Activated gamma-delta T cell treated with anti-CD3 and anti-CD28 coated beads, Interleukin-2, amount 50 U/mL, for 16 hours (primary cell): ENCODE results near the gene CMTM8.

ENCODE experiments used
- DNase-seq: peaks from one replicate; pipeline ENCODE4 v3.0.0-alpha.2; 2020; ENCODE audit warnings: low read depth

Gene CMTM8

DNA sequence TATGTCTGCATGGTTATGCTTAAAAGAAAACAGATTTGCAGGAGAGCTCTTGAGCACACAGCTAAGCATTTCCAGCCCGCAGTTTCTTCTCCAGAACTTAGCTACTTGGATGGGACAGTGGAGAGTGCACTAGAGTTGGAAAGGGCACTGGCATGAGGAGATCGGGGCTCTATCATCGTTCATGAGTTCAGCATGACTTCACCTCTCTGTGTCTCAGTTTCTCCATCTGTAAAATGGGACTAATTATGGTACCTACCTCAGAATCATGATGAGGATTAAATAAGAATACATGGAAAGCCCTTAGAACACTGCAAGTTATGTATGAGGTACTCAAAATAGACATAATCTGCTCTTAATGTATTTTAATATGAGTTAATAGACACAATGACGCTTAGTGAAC lies 69.9 kb downstream of the CMTM8 start:
- DNase-seq: no peak

GRCh38 chr3:32309654-32310242 lies 71.3 kb downstream of the CMTM8 start:
- no peak for DNase-seq

DNA sequence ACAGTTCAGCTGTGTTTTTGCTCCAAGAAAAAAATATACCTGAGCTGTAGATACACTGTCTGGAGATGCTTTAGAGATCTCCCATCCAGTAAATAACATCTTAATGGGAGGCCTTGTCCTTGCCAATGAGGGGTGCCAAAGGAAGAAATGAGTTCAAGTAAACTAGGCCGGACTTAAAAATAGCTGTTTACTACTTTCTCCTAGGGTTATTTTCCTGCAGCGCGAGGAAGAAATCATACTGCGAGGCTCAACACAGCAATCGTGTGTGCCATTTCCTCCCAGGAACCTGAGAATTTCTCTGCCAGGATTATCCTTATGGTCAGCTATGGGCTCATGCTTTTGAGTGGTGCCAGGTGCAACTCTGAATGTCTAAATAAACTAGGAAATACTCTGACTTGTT lies 71.9 kb downstream of the CMTM8 start:
- no peak for DNase-seq

GRCh38 chr3:32310918-32311839 lies 72.7 kb downstream of the CMTM8 start:
- DNase-seq: no peak

DNA sequence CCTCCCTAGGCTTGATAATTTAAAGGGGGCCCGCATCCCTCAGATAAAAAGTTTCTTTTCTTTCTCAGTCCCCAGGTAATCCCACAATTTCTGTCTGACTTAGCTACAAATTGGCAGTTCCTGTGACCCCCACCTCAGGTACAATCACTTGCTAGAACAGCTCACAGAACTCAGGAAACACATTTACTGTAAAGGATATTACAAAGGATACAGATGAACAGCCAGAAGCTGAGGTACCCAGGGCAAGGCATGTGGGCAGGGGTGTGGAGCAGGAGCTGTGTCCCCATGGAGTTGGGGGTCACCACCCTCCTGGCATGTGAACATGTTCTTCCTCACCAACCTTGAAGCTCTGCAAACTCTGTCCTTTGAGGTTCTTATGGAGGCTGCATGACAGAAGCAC lies 73.8 kb downstream of the CMTM8 start:
- no peak for DNase-seq

- no peak for DNase-seq
Observed at GRCh38 chr3:32313169-32313568, 74.7 kb downstream of the CMTM8 start.

- DNase-seq: no peak
Observed at GRCh38 chr3:32313723-32314473, 75.4 kb downstream of the CMTM8 start.

DNA sequence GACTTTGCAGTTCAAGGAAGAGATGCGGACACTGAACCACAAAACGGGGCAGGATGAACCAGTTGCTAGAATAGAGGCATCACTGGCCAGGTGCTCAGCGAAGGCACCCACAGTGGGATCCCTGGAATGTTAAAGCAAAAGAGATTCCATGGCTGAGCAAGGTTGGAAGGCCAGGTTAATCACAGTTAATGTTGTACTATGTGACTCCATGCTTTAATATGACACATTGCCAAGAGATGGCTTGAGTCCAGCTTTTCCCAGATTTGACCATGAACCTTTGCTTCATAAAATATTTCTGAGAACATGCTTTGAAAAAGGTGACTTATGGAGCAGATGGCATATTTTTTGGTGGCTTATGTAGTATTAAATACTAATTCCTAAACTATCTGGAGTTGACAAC lies 77.0 kb downstream of the CMTM8 start:
- no peak for DNase-seq

- no peak for DNase-seq
Observed at GRCh38 chr3:32316319-32316718, 77.8 kb downstream of the CMTM8 start.

DNA sequence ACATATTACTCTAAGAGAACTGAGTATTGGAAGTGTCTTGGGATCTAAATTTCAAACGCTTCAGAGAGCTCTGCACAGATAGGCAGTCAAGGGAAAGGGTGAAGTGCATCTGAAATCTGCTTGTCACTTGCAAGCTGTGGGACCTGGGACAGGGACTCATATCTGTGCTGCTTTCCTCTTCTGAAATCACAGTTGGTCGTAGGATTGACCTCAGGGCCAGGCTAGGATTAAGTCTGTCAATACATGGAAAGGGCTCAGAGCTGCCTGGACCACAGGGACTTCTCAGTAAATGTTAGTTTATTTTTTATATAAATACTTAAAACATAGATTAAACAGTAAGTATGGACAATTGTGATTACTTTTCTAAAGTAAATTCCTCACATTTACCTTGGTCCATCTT lies 78.5 kb downstream of the CMTM8 start:
- DNase-seq: no peak

GRCh38 chr3:32319607-32320006 lies 81.1 kb downstream of the CMTM8 start:
- DNase-seq: no peak

DNA sequence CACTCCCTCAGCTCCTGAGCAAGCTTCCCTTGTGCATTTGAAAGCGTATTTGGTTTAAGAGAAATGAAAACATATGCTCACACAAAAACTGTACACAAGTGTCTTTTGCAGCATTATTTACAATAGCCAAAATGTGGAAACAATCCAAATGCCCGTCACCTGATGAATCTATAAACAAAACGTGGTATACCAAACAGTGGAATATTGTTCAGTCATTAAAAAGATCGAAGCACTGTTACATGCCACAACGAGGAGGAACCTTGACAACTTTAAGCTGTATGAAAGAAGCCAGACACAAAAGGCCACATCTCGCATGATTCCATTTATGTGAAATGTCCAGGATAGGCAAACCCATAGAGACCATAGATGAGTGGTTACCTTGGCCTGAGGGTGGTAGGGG lies 81.6 kb downstream of the CMTM8 start:
- DNase-seq: no peak

DNA sequence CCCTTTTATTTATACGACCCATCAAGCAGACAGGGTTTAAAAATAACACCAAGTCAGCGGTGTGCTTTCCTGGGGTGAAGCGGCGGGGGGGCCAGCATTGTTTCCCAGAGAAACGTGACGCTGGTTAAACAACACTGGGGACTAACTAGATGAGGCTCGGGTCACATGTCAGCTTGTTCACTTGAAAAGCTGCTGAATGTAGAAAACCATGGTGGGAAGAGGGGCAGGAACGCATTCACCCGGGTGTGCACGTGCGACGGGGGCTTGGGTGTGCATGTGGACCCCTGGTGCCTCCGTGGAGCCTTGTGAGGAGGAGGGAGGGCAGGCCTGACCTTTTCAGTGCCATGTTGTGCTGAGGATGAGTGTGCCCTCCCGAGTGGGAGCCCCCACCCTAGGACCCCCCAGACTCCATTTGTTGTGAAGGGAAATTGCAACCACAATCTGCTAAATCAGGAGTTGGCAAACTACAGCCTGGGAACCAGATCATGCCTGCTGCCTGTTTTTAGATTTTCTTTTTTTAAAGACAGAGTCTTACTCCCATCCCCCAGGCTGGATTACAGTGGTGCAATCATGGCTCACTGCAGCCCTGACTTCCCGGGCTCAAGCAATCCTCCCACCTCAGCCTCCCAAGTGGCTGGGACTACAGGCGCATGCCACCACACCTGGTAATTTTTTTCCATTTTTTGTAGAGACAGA lies 82.8 kb downstream of the CMTM8 start:
- no peak for DNase-seq

- DNase-seq: no peak
Observed at GRCh38 chr3:32322311-32322710, 83.8 kb downstream of the CMTM8 start.

DNA sequence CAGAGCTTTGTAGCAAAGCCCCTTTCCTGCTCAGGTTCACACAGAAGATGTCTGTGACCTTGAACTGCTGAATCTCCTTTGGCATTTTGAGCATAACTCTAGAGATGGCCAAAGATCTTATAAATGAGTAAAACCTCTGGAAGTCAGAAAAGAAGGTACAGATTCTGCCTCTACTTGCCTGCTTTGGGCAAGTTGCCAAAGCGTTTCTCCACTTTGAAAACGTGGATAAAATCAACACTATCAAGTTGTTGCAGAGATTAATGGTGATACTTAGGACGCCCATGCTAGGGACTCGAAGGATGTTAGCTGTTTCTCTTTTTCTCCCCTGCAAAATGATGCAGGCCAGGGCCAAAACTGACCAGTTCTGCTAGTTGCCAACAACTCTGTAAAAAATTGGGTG lies 85.1 kb downstream of the CMTM8 start:
- DNase-seq: no peak

GRCh38 chr3:32325201-32325600 lies 86.7 kb downstream of the CMTM8 start:
- DNase-seq: no peak

DNA sequence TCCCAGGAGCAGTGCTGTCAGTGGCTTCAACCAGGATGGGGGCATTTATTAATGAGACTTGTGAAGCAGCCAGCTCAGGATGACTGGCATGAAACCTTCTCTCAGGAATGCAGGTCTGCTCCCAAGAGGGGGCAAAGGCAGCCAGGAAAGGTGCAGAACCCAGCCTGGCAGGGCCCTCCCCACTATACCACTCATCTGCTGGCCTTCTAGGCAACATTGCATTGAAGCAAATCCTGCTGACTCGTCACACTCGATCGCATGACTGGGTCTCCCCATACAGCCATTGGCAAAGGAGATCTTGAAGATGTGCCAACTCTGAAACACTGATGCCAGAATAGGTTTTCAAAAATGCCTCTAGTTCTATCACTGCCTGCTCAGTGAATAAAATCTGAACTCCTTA lies 87.4 kb downstream of the CMTM8 start:
- no peak for DNase-seq

DNA sequence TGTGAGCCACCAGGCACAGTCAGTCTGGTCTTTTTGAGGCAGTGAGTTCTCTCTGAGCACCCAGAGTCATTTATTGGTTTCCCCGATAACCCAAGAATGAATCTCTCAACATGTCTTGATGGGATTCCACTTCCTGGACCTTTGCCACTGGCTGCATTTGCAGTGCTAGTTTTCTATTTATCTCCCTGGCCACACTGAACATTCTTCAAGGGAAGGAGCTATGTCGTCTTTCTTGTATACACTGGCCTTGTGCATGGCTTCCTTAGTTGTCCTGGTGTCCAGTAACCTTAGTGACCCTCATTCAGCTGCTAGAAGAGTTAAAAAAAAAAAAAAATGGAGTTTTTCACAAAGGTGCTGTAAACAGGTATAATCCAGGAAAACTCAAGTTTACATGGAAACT lies 88.3 kb downstream of the CMTM8 start:
- DNase-seq: no peak

DNA sequence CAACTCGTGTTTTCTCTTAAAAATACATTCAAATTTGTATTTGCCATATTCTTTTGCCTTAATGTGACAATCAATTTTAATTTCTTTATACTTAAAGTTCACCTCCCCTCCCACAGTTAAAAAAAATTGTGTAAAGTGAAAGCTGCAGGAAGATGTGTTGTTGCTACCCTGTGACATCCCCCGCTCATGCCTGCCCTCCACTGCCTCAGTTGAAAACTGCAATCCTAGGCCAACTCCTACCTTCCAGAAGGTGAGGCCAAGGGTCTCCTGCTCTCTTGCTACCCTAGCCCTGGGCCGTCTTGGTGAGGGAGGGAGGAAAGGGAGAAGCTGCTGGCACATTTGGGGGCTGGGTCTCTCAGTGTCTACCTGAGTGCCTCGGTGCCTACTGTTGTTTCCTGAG lies 96.2 kb downstream of the CMTM8 start:
- peak; percentile 17 for DNase-seq

GRCh38 chr3:32335365-32336112 lies 97.1 kb downstream of the CMTM8 start:
- no peak for DNase-seq

GRCh38 chr3:32336113-32336498 lies 97.6 kb downstream of the CMTM8 start:
- DNase-seq: no peak

GRCh38 chr3:32337505-32337904 lies 99.0 kb downstream of the CMTM8 start:
- DNase-seq: no peak
